Fibroblast of pulmonary artery (primary cell): Measurements from ENCODE around the gene PLGRKT.
A peak's percentile ranks its signal among the peaks of the same experiment; 100 is the strongest.
"Not testable (repeated sequence)": the region's sequence is repeated elsewhere in the genome, so short reads cannot be mapped to it uniquely, and the experiment has no call there.

ENCODE experiments used
- DNase-seq: peaks from one replicate; pipeline ENCODE4 v3.0.0-alpha.2; 2010; ENCODE audit warnings: low read depth
- H3K4me3 ChIP-seq: replicated peaks from 2 replicates; pipeline ENCODE4 v1.5.1; 2011; ENCODE audit warnings: low read depth, mild to moderate bottlenecking, control low read depth, low read length, moderate library complexity
- TF ChIP-seq, protein P1 (sequence below): IDR thresholded peaks from 2 replicates; pipeline ENCODE4 v1.5.1; 2011; ENCODE audit warnings: mild to moderate bottlenecking, control low read depth, low read length, inconsistent platforms; ENCODE audit errors: missing control alignments

PLGRKT gene

GRCh38 chr9:5447337-5447736 lies 9.6 kb upstream of the PLGRKT start:
- TF ChIP-seq, protein P1, sequence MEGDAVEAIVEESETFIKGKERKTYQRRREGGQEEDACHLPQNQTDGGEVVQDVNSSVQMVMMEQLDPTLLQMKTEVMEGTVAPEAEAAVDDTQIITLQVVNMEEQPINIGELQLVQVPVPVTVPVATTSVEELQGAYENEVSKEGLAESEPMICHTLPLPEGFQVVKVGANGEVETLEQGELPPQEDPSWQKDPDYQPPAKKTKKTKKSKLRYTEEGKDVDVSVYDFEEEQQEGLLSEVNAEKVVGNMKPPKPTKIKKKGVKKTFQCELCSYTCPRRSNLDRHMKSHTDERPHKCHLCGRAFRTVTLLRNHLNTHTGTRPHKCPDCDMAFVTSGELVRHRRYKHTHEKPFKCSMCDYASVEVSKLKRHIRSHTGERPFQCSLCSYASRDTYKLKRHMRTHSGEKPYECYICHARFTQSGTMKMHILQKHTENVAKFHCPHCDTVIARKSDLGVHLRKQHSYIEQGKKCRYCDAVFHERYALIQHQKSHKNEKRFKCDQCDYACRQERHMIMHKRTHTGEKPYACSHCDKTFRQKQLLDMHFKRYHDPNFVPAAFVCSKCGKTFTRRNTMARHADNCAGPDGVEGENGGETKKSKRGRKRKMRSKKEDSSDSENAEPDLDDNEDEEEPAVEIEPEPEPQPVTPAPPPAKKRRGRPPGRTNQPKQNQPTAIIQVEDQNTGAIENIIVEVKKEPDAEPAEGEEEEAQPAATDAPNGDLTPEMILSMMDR = no peak
- no peak for DNase-seq
- no peak overlapping the region for H3K4me3 ChIP-seq

GRCh38 chr9:5446451-5447236 lies 8.9 kb upstream of the PLGRKT start:
- TF ChIP-seq, protein P1 = no peak
- no peak overlapping the region for H3K4me3 ChIP-seq
- no peak for DNase-seq

DNA sequence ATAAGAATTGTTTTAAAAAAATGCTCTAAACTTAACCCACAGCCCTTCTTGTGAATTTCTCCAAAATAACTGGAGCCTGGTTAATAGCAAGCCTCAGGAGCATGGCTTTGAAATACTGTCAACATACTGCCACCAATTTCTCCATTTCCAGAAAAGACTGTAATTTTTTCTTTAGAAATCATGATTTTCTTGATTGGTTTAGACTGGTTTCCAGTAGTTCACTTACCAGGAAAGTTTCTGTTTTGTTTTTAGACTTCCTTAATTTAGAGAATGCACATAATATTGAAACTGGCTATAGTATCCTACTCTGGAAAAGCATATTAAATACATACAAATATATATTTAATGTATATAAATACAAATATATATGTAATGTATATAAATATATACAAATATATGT lies 8.2 kb upstream of the PLGRKT start:
- TF ChIP-seq, protein P1 = no peak
- no peak for DNase-seq
- no peak overlapping the region for H3K4me3 ChIP-seq

DNA sequence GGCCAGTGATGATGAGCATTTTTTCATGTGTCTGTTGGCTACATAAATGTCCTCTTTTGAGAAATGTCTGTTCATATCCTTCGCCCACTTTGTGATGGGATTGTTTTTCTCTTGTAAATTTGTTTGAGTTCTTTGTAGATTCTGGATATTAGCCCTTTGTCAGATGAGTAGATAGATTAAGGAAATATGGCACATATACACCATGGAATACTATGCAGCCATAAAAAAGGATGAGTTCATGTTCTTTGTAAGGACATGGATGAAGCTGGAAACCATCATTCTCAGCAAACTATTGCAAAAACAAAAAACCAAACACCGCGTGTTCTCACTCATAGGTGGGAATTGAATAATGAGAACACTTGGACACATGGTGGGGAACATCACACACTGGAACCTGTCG lies 7.4 kb upstream of the PLGRKT start:
- DNase-seq, H3K4me3 ChIP-seq: not testable (repeated sequence)

DNA sequence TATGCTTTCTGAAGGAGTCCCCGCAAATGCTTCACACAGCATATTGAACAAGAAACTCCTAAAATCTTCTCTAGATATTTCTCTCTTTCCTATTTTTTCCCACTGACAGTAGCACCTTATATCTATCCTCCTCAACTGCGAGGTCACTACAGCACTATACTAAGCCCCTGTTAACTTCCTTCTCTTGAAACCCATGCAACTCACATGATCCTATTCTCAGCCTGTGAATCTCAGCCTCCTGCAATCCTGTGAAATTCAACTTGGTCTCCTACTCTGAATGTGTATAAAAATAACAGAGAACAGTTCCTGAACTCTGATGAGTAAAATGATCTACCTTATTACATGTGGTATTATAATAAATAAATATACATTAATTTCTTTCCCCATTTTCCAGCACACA lies 6.1 kb upstream of the PLGRKT start:
- TF ChIP-seq, protein P1 = no peak
- DNase-seq = no peak

GRCh38 chr9:5442400-5443011 lies 4.8 kb upstream of the PLGRKT start:
- peak; percentile 81 for DNase-seq
- H3K4me3 ChIP-seq = no peak overlapping the region
- TF ChIP-seq, protein P1 = peak; percentile 62

More for the DNA sequence above, 6.1 kb upstream of the PLGRKT start:
- H3K4me3 ChIP-seq = no peak overlapping the region

DNA sequence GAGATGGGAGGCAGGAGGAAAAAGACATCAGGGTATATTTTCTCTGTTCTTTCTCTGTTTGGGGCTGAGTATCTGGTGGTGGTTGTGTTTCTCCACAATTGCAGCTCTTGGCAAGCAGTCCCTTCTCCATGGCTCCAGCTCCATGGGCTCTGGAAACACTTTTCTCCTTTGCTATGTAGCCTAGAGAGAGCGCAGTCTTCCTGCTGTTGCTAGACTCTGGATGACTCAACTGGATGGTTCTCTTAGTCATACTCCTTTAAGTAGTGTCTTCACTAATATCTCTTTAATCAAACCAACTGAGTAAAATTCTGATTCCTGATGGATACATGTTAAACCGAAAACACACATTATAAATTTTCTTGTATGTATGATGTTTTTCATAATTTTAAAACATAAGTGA lies 3.3 kb upstream of the PLGRKT start:
- H3K4me3 ChIP-seq = no peak overlapping the region
- TF ChIP-seq, protein P1 = no peak
- peak; percentile 45 for DNase-seq
